Natural killer cell treated with Interleukin-12 subunit alpha and Interleukin-12 subunit beta and Interleukin-15 and Interleukin-18, amount 100 ng/mL, for 72 hours (primary cell): ENCODE data around the gene TUBE1. TPM values are rescaled to one million over a fixed set of nuclear protein-coding genes. Genes with fewer than 3 reads are reported as not detected.
"Not testable (repeated sequence)": the region's sequence is repeated elsewhere in the genome, so short reads cannot be mapped to it uniquely, and the experiment has no call there.

Experiments
- ATAC-seq, 2 donors: fragments of 150-1000 bp; cut with Tn5 transposase in 1 of 2; sonication (Bioruptor Pico), chemical (Tn5 transposase) in 1 of 2; 2 replicates each; pipeline ENCODE4 v1.10.0; 2021
- DNase-seq: peaks from one replicate; pipeline ENCODE4 v3.0.0; 2022; ENCODE audit warnings: low spot score
- H3K27ac Mint-ChIP-seq, 2 donors: 1 replicate in 1 of 2; 2 replicates in 1 of 2; pipeline ENCODE4 v1.8.0; 2022; ENCODE audit warnings: mixed read lengths in 2 of 2, mild to moderate bottlenecking in 1 of 2, moderate library complexity in 1 of 2
- H3K27me3 Mint-ChIP-seq, 2 donors: 1 replicate in 1 of 2; 2 replicates in 1 of 2; pipeline ENCODE4 v1.8.0; 2022; ENCODE audit warnings: mixed read lengths in 2 of 2
- H3K36me3 Mint-ChIP-seq: one replicate; pipeline ENCODE4 v1.8.0; 2022; ENCODE audit warnings: mixed read lengths
- H3K4me1 Mint-ChIP-seq, 2 donors: 1 replicate in 1 of 2; 2 replicates in 1 of 2; pipeline ENCODE4 v1.8.0; 2022; ENCODE audit warnings: low read depth in 2 of 2, mixed read lengths in 2 of 2, mild to moderate bottlenecking in 1 of 2
- H3K4me3 Mint-ChIP-seq: one replicate; pipeline ENCODE4 v1.8.0; 2022; ENCODE audit warnings: mixed read lengths
- H3K9me3 Mint-ChIP-seq: 2 replicates; pipeline ENCODE4 v1.8.0; 2022; ENCODE audit warnings: mixed read lengths
- total RNA-seq, 2 donors: library from RNA; stranded (reverse); gene quantifications; one replicate each; pipeline ENCODE4 v1.2.3, GENCODE V29; 2022

The TUBE1 gene
- total RNA-seq, 2 donors from 2014 or later = 26.4 to 28.4 TPM

DNA sequence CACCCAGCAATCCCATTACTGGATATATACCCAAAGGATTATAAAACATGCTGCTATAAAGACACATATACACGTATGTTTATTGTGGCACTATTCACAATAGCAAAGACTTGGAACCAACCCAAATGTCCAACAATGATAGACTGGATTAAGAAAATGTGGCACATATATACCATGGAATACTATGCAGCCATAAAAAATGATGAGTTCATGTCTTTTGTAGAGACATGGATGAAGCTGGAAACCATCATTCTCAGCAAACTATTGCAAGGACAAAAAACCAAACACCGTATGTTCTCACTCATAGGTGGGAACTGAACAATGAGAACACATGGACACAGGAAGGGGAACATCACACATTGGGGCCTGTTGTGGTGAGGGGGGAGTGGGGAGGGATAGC is 18.7 kb upstream of the TUBE1 start:
- H3K9me3 Mint-ChIP-seq, H3K36me3 Mint-ChIP-seq, H3K4me3 Mint-ChIP-seq, ATAC-seq, DNase-seq, H3K27ac Mint-ChIP-seq, H3K4me1 Mint-ChIP-seq: not testable (repeated sequence)
- peaks cover 7 to 37% of the 10 kb centered on the region in 2 donors for H3K27me3 Mint-ChIP-seq

DNA sequence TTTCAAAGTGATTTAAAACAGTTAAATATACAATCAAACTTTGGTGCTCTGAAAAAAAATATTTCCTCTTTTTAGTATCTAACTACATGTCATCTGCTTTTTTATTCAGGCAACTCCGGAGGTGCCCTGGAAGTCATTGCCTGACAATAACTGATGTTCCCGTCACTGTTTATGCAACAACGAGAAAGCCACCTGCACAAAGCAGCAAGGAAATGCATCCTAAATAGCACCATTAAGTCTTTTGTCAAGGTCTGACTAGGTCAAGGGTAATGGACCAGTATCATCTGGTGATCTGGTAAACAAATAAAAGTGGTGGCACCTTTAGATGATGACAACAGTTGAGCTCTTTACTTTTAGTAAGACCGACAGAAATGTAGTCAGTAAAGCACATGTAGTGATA is 13.3 kb upstream of the TUBE1 start:
- DNase-seq (no peak), ATAC-seq (no peak)
- Mint-ChIP-seq H3K27ac (no peak overlapping the region), H3K4me3 (no peak overlapping the region), H3K36me3 (peaks cover 6% of the 10 kb centered on the region), H3K9me3 (no peaks in the 10 kb centered on the region), H3K4me1 (no peaks in the 10 kb centered on the region), H3K27me3 (peaks cover 14 to 33% of the 10 kb centered on the region in 2 donors)

DNA sequence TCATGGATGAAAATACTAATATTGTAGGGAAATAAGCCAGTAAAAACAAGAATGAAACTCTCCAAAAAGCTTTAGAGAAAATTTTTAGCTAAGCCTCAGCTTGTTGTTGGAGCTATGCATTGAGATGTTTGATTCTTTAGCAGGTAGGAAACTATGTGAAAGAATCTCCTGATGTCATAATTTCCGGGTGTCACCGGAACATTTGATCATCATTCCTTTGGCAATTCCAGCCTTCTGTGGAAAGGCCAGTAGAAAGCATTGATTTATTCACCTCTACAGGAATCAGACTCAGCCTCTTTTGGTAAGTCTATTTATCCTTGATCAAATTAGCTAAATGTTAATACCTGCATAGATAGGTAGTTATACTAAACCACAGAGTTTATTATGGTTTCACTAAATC is 9.6 kb upstream of the TUBE1 start:
- DNase-seq (no peak), ATAC-seq (no peak)
- Mint-ChIP-seq H3K4me1 (no peaks in the 10 kb centered on the region), H3K27ac (no peak overlapping the region), H3K36me3 (no peaks in the 10 kb centered on the region), H3K9me3 (no peaks in the 10 kb centered on the region), H3K27me3 (peaks cover 17 to 28% of the 10 kb centered on the region in 2 donors), H3K4me3 (no peak overlapping the region)

DNA sequence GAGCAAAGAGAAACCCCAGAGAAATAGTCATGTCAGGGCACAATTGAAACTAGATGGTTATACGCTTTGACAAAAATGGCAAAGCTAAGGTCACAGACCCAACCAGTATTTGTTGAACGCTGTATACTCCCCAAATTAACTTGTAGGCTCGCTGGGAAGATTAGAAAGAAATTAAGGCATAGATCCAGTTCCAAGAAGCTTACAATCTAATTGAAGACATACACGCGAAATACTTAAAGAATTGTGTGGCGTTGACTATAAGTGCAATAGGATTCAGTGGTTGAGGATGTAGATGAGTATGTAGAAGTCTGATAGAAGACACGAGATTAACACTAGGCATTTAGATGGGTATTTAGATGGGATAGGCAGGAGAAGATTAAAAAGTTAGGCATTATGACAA is 634 bp upstream of the TUBE1 start:
- no peak for ATAC-seq
- Mint-ChIP-seq H3K9me3 (no peaks in the 10 kb centered on the region), H3K4me3 (no peak overlapping the region)

DNA sequence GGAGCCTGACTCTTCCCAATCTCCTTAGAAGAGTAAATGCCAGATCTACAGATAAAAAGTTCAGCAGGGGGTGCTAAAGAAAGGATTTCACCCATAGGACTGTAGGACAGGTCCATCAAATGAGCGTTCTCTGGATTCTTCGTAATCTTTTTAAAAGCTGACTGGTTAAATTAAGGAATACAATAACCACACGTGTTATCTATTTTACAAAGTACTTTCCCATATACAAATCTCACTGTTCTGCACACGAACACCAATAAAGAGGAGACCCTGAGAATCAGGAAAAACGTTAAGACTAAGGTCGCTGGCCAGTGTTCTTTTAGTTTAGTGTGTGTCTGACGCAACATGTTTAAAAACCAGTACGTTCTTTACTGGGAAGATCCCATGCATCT is 542 bp downstream of the TUBE1 start:
- ATAC-seq (peak in 1 of 2 donors; percentile 1), DNase-seq (no peak)
- H3K4me3 Mint-ChIP-seq = no peak overlapping the region
- peaks cover 17 to 26% of the 10 kb centered on the region in 2 donors for H3K27me3 Mint-ChIP-seq
- no peak overlapping the region for H3K27ac Mint-ChIP-seq
- H3K9me3 Mint-ChIP-seq = no peaks in the 10 kb centered on the region
- peaks cover 2 to 9% of the 10 kb centered on the region in 2 donors for H3K4me1 Mint-ChIP-seq
- H3K36me3 Mint-ChIP-seq = no peaks in the 10 kb centered on the region

More for the DNA sequence above, 634 bp upstream of the TUBE1 start:
- Mint-ChIP-seq H3K4me1 (peaks cover 2 to 9% of the 10 kb centered on the region in 2 donors), H3K27me3 (peaks cover 21 to 37% of the 10 kb centered on the region in 2 donors), H3K27ac (no peak overlapping the region), H3K36me3 (no peaks in the 10 kb centered on the region)
- DNase-seq = no peak

DNA sequence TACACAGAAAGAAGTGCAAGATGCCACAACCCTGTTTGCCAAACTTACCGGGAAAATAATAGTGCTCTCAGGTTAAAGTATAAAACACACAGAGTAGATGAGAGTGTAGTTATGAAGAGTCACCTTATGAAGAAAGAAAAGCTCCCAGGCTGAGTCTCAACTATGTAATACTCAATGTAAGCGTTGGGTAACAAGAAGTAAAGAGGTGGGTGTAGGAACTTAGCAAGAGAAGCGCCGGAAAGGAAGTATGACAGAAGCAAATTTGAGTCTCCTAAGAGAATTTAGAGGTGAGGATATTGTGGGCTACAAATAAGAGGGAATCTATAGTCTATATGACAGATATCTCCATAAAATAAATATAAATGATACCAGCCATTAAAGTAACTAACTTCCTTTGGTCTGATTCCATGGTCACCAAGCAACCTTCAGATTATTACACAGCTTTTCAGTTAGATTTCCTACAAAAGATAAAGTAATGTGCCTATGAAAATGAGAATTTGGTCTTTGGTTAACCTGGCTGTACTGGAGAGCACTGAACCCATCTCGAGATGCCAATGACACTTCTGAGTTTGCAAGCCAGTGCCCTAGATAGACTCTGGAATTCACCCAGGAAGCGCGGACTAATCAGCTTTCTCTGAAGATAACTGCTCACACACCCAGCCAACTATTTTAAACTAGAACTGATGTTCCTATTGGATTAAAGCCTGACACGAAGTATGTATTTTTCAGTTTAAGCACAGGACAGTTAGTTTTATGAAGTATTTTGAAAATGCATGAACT is 1.8 kb downstream of the TUBE1 start:
- Mint-ChIP-seq H3K27ac (no peak overlapping the region), H3K4me1 (peaks cover 2 to 9% of the 10 kb centered on the region in 2 donors), H3K4me3 (peak overlapping the region; percentile 47), H3K36me3 (no peaks in the 10 kb centered on the region), H3K9me3 (no peaks in the 10 kb centered on the region), H3K27me3 (peaks cover 12 to 16% of the 10 kb centered on the region in 2 donors)
- DNase-seq = no peak
- no peak for ATAC-seq

DNA sequence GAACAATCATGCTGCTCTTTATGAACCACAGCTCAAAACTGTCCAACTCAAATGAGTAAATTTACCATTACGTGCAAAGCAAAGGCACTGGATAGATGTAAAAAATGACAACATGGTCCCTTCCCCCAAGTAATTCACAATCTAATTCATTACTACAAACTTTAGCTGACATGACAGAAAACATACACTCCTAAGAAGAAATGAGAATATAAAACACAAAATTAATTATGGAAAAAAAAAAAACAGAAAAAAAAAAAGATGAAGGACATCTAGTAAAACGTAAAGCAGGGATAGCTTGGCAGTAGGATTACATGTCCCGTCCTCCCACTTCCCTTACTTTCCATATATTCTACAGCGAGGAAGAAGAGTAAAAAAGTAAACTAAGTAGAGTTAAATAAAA is 5.7 kb downstream of the TUBE1 start:
- no peak for ATAC-seq
- no peaks in the 10 kb centered on the region for H3K36me3 Mint-ChIP-seq
- H3K27ac Mint-ChIP-seq = no peak overlapping the region
- H3K4me3 Mint-ChIP-seq = no peak overlapping the region
- no peak for DNase-seq
- peaks cover 2 to 9% of the 10 kb centered on the region in 2 donors for H3K4me1 Mint-ChIP-seq
- H3K27me3 Mint-ChIP-seq = no peaks in the 10 kb centered on the region
- H3K9me3 Mint-ChIP-seq = no peaks in the 10 kb centered on the region

DNA sequence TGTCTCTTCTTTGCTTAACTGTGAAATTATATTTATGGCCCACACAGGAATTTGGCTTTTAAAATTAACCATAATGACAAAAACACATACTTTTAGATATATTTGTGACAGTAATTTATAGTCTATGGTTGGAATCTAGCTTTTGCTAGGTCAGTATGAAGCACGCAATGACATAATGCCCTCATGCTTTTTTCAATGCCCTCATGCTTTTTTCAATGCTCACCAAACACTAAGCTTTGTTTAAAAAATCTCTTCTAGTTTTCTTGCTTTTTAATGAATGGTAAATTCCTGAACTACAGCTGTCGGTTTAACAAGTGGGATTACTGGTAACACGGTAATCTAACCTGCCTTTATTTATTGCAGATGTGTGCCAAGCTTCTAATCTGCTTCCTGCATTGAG is 20.7 kb downstream of the TUBE1 start:
- Mint-ChIP-seq H3K4me3 (no peak overlapping the region), H3K27me3 (peaks cover 0 to 5% of the 10 kb centered on the region in 2 donors), H3K4me1 (no peaks in the 10 kb centered on the region), H3K9me3 (no peaks in the 10 kb centered on the region), H3K36me3 (no peaks in the 10 kb centered on the region), H3K27ac (no peak overlapping the region)
- no peak for ATAC-seq
- no peak for DNase-seq

DNA sequence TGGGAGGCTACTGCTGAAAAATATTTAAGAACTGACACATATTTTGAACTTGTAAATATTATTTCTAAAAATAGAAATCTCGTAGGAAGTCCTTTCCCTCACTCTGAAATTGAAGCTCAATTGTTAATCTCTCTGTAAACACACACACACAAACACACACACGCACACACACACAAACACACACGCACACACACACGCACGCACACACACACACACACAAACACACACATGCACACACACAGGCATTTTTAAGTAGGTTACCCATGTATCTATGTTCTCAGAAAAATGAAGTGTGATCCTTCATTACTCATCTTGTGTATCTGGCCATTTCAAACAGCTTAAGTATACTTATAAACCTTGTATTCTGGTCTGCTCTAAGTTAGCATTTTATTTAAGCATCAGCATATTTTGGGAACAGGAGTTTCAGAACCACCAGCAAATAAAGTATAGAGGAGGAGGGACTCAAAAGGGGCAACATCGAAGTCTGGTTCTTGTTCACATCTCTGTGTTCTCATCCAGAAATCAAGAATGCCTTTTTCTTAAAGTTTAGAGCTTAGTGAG is 21.8 kb downstream of the TUBE1 start:
- ATAC-seq = no peak
- H3K9me3 Mint-ChIP-seq = no peaks in the 10 kb centered on the region
- no peaks in the 10 kb centered on the region for H3K4me1 Mint-ChIP-seq
- H3K36me3 Mint-ChIP-seq = no peaks in the 10 kb centered on the region
- H3K4me3 Mint-ChIP-seq = no peak overlapping the region
- peaks cover 0 to 5% of the 10 kb centered on the region in 2 donors for H3K27me3 Mint-ChIP-seq
- no peak overlapping the region for H3K27ac Mint-ChIP-seq
- no peak for DNase-seq

GRCh38 chr6:112062966-112063365 is 24.3 kb downstream of the TUBE1 start:
- Mint-ChIP-seq H3K27me3 (peaks cover 0 to 5% of the 10 kb centered on the region in 2 donors), H3K27ac (no peak overlapping the region), H3K36me3 (no peaks in the 10 kb centered on the region), H3K4me3 (no peak overlapping the region), H3K9me3 (no peaks in the 10 kb centered on the region), H3K4me1 (no peaks in the 10 kb centered on the region)
- ATAC-seq (no peak), DNase-seq (no peak)

DNA sequence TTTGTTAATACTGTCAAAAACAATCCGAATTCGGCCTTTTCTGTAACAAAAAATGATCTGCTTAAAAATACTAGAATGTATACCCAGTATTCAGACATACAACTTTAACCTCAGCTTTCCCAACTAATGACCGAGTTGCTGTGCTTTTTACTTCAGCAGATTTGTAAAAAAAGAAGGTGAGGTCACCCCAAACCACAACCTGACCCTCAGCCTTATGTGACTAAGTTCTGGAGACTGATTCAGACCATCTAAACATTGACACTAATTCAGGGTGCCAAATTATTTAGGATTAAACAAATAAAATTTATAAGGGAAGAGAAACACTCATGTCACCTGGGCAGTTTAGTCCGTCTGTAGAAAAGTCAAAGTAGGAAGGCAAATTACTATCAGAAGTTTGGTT is 25.7 kb downstream of the TUBE1 start:
- peaks cover 0 to 5% of the 10 kb centered on the region in 2 donors for H3K27me3 Mint-ChIP-seq
- no peak overlapping the region for H3K27ac Mint-ChIP-seq
- H3K36me3 Mint-ChIP-seq = no peaks in the 10 kb centered on the region
- DNase-seq = no peak
- no peak overlapping the region for H3K4me3 Mint-ChIP-seq
- H3K9me3 Mint-ChIP-seq = no peaks in the 10 kb centered on the region
- no peak for ATAC-seq
- no peaks in the 10 kb centered on the region for H3K4me1 Mint-ChIP-seq

GRCh38 chr6:112058243-112059032 is 28.8 kb downstream of the TUBE1 start:
- no peaks in the 10 kb centered on the region for H3K9me3 Mint-ChIP-seq
- no peaks in the 10 kb centered on the region for H3K27me3 Mint-ChIP-seq
- H3K4me3 Mint-ChIP-seq = no peak overlapping the region
- no peaks in the 10 kb centered on the region for H3K36me3 Mint-ChIP-seq
- ATAC-seq (no peak), DNase-seq (no peak)
- no peak overlapping the region for H3K27ac Mint-ChIP-seq
- no peaks in the 10 kb centered on the region for H3K4me1 Mint-ChIP-seq

DNA sequence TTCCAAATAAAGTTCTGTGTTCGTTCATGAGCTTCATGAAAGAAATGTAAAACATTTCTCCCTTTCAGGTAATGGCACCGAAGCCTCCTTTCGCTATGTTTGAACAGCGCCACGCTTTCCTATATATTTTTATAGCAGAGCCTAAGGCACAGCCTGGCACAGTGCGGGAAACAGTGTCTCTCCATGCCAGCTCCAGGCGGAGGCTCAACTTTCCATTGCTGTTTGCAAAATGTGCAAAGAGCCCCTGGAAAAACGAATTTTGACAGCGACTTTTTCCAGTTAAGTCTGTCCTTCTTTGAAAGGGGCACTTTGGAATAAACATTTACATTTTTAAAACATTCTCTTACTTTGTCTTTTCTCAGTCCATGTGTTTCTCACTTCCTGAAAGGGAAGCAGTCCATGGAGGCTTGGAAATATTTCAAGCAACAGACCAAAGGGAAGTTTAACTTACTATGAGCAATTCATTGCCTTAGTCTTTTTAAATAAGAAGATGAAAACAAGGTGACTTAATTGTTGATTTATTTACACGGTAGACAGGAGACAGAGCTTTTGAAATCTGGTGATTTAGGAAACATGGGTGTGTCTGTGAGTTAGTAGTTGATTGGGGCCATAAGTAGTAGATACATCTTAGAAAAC is 32.6 kb downstream of the TUBE1 start:
- DNase-seq (no peak), ATAC-seq (no peak)
- H3K27me3 Mint-ChIP-seq = peaks cover 0 to 9% of the 10 kb centered on the region in 2 donors
- H3K4me3 Mint-ChIP-seq = no peak overlapping the region
- H3K36me3 Mint-ChIP-seq = no peaks in the 10 kb centered on the region
- no peak overlapping the region for H3K27ac Mint-ChIP-seq
- H3K9me3 Mint-ChIP-seq = no peaks in the 10 kb centered on the region
- no peaks in the 10 kb centered on the region for H3K4me1 Mint-ChIP-seq

- no peak within 1 kb of the TSS for H3K4me3 Mint-ChIP-seq
- no peak for DNase-seq
- no peak within 1 kb of the TSS for H3K27ac Mint-ChIP-seq
- peaks cover 0 to 9% of the 10 kb centered on the region in 2 donors for H3K27me3 Mint-ChIP-seq
- no peaks in the 10 kb centered on the region for H3K36me3 Mint-ChIP-seq
- no peaks in the 10 kb centered on the region for H3K4me1 Mint-ChIP-seq
- H3K9me3 Mint-ChIP-seq = no peaks in the 10 kb centered on the region
- no peak for ATAC-seq
These were observed 33.3 kb downstream of the TUBE1 start, which contains the start of gene CCN6 for GRCh38 chr6:112054001-112054400. Gene CCN6 (plus strand): TSS chr6:112054104. CDS start chr6:112054358, 254 bp downstream.
